ENCODE data around the gene ERG. TPM values are rescaled to one million over a fixed set of nuclear protein-coding genes. Genes with fewer than 3 reads are reported as not detected.

ERG gene
- polyA plus RNA-seq, 1 of the 3 experiments (the other 2 are of a cell fraction): not detected

DNA sequence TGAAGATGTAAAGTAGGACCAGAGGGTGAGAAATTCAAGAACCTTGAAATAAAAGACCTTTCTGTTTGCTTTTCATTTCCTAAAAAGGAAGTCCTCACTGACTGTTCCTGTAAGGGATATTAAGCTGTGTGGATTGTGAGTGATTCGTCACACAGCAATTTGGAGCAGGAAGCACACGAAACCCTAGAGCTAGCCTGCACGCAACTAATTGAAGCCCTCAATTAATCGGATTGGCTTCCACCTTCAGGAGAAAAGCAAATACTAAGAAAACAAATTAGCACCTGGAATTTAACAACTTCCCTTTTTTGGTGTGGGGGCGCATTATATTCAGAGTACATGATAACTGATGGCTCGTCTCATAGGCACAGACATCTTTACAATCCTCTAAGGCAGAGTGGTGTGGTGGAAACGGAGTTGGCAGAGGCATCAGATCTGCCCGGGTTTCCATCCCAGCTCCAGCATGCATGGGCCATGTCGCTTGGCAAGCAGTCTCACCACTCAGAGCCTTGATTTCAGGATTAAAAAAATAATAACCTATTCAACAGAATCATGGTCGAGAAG, 146.2 kb downstream of the ERG start (continued):
- peak in 1 of 2 experiments; percentile 51; a peak in 1 of 4 replicates for TF ChIP-seq EP300 (IDR thresholded peaks at IDR 0.05; ENCODE audit: borderline replicate concordance in 1 of 2, low read depth in 1 of 2, low read length in 1 of 2)
- no peak for TF ChIP-seq NRF1 (IDR thresholded peaks at IDR 0.05; ENCODE audit: low read depth, low read length)
- TF ChIP-seq NFIC (IDR thresholded peaks at IDR 0.05; ENCODE audit: borderline replicate concordance): peak; percentile 15; the same call in 1 of the 2 replicates
- TF ChIP-seq, protein P1, sequence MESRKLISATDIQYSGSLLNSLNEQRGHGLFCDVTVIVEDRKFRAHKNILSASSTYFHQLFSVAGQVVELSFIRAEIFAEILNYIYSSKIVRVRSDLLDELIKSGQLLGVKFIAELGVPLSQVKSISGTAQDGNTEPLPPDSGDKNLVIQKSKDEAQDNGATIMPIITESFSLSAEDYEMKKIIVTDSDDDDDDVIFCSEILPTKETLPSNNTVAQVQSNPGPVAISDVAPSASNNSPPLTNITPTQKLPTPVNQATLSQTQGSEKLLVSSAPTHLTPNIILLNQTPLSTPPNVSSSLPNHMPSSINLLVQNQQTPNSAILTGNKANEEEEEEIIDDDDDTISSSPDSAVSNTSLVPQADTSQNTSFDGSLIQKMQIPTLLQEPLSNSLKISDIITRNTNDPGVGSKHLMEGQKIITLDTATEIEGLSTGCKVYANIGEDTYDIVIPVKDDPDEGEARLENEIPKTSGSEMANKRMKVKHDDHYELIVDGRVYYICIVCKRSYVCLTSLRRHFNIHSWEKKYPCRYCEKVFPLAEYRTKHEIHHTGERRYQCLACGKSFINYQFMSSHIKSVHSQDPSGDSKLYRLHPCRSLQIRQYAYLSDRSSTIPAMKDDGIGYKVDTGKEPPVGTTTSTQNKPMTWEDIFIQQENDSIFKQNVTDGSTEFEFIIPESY (IDR thresholded peaks at IDR 0.05; ENCODE audit: borderline replicate concordance, low read depth): no peak
- TF ChIP-seq TCF12 (IDR thresholded peaks at IDR 0.05): peak; percentile 24; the same call in 1 of the 2 replicates

DNA sequence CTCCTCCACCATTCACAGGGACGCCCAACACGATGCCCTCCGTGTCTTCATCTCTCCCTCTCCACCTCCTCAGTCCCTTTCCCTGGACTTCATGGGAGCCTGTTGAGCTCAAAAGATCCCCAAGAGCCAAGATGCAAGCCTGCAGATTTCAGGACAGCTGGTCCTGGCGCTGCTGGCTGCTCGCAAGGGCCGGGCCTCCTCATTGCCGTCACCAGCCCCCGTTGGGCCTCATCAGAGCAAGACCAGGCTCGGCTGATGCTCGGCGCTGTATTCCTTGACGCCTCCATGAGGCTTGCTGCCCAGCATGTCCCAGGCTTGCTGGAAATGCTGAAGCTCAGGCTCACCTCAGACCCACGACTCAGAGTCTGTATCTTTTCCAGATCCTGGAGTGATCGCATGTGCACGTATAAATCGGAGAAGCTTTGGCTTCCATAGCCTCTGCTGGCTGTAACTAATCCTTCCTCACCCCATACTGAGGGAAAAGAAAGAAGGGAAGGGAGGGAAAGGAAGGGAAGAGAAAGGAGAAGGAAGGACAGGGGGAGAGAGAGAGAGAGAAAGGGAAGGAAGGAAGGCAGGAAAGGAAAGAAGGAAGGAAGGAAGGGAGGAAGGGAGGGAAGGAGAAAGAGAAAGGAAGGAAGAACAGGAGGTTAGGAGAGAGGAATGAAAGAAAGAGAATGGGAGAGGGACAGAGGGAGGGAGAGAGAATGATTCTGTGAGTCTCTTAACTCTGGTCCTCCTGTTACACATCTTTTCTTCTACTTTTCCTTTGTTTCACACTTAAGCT, 146.9 kb downstream of the ERG start:
- 78% methylated on average over 16 of the region's 16 CpGs for WGBS (ENCODE audit: low lambda C conversion rate)
- DNase-seq: no peak
- no peaks in the 10 kb centered on the region for H3K36me3 ChIP-seq (replicated peaks in 1 of 2; ENCODE audit: control insufficient read depth in 1 of 2, insufficient read depth in 2 of 2, low read length in 1 of 2)
- no peaks in the 10 kb centered on the region for H3F3A ChIP-seq (replicated peaks; ENCODE audit: insufficient read depth)
- no peaks in the 10 kb centered on the region for H3K9me2 ChIP-seq
- H3K9me3 ChIP-seq: no peaks in the 10 kb centered on the region
- peak overlapping the region in 1 of 2 experiments; percentile 46; a peak in 2 of 4 replicates for H3K27ac ChIP-seq (ENCODE audit: low read depth in 2 of 2, low read length in 1 of 2)
- H2AFZ ChIP-seq (ENCODE audit: low read depth): peak overlapping the region; percentile 32; the same call in 1 of the 2 replicates
- no peak for TF ChIP-seq RXRA (IDR thresholded peaks at IDR 0.05; ENCODE audit: borderline replicate concordance, low read depth)
- TF ChIP-seq, protein P2, sequence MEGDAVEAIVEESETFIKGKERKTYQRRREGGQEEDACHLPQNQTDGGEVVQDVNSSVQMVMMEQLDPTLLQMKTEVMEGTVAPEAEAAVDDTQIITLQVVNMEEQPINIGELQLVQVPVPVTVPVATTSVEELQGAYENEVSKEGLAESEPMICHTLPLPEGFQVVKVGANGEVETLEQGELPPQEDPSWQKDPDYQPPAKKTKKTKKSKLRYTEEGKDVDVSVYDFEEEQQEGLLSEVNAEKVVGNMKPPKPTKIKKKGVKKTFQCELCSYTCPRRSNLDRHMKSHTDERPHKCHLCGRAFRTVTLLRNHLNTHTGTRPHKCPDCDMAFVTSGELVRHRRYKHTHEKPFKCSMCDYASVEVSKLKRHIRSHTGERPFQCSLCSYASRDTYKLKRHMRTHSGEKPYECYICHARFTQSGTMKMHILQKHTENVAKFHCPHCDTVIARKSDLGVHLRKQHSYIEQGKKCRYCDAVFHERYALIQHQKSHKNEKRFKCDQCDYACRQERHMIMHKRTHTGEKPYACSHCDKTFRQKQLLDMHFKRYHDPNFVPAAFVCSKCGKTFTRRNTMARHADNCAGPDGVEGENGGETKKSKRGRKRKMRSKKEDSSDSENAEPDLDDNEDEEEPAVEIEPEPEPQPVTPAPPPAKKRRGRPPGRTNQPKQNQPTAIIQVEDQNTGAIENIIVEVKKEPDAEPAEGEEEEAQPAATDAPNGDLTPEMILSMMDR (IDR thresholded peaks at IDR 0.05): no peak
- no peak for TF ChIP-seq TCF12 (IDR thresholded peaks at IDR 0.05)
- TF ChIP-seq, protein P3, sequence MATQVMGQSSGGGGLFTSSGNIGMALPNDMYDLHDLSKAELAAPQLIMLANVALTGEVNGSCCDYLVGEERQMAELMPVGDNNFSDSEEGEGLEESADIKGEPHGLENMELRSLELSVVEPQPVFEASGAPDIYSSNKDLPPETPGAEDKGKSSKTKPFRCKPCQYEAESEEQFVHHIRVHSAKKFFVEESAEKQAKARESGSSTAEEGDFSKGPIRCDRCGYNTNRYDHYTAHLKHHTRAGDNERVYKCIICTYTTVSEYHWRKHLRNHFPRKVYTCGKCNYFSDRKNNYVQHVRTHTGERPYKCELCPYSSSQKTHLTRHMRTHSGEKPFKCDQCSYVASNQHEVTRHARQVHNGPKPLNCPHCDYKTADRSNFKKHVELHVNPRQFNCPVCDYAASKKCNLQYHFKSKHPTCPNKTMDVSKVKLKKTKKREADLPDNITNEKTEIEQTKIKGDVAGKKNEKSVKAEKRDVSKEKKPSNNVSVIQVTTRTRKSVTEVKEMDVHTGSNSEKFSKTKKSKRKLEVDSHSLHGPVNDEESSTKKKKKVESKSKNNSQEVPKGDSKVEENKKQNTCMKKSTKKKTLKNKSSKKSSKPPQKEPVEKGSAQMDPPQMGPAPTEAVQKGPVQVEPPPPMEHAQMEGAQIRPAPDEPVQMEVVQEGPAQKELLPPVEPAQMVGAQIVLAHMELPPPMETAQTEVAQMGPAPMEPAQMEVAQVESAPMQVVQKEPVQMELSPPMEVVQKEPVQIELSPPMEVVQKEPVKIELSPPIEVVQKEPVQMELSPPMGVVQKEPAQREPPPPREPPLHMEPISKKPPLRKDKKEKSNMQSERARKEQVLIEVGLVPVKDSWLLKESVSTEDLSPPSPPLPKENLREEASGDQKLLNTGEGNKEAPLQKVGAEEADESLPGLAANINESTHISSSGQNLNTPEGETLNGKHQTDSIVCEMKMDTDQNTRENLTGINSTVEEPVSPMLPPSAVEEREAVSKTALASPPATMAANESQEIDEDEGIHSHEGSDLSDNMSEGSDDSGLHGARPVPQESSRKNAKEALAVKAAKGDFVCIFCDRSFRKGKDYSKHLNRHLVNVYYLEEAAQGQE (IDR thresholded peaks at IDR 0.05; ENCODE audit: low read depth, low read length): no peak
- TF ChIP-seq, protein P4, sequence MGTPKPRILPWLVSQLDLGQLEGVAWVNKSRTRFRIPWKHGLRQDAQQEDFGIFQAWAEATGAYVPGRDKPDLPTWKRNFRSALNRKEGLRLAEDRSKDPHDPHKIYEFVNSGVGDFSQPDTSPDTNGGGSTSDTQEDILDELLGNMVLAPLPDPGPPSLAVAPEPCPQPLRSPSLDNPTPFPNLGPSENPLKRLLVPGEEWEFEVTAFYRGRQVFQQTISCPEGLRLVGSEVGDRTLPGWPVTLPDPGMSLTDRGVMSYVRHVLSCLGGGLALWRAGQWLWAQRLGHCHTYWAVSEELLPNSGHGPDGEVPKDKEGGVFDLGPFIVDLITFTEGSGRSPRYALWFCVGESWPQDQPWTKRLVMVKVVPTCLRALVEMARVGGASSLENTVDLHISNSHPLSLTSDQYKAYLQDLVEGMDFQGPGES (IDR thresholded peaks at IDR 0.05; ENCODE audit: low read depth, low read length): no peak
- TF ChIP-seq, protein P5, sequence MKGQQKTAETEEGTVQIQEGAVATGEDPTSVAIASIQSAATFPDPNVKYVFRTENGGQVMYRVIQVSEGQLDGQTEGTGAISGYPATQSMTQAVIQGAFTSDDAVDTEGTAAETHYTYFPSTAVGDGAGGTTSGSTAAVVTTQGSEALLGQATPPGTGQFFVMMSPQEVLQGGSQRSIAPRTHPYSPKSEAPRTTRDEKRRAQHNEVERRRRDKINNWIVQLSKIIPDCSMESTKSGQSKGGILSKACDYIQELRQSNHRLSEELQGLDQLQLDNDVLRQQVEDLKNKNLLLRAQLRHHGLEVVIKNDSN (IDR thresholded peaks at IDR 0.05; ENCODE audit: borderline replicate concordance, low read depth): no peak
- TF ChIP-seq MEF2A (IDR thresholded peaks at IDR 0.05; ENCODE audit: borderline replicate concordance, low read depth): no peak
- TF ChIP-seq ELF1 (IDR thresholded peaks at IDR 0.05): no peak
- no peak for TF ChIP-seq SMC3 (IDR thresholded peaks at IDR 0.05; ENCODE audit: low read depth, low read length)
- no peak for TF ChIP-seq GABPA (IDR thresholded peaks at IDR 0.05; ENCODE audit: low read depth)
- TF ChIP-seq TAF1 (IDR thresholded peaks at IDR 0.05; ENCODE audit: borderline replicate concordance, low read depth, low read length): no peak
- TF ChIP-seq JUND (IDR thresholded peaks at IDR 0.05): no peak
- TF ChIP-seq, protein P6, sequence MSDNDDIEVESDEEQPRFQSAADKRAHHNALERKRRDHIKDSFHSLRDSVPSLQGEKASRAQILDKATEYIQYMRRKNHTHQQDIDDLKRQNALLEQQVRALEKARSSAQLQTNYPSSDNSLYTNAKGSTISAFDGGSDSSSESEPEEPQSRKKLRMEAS (IDR thresholded peaks at IDR 0.05; ENCODE audit: low read depth): no peak
- no peak for TF ChIP-seq CHD2 (IDR thresholded peaks at IDR 0.05; ENCODE audit: low read length, partially characterized antibody)
- TF ChIP-seq RFX5 (IDR thresholded peaks at IDR 0.05; ENCODE audit: low read length): no peak
- H3K4me3 ChIP-seq (ENCODE audit: low read depth in 2 of 2, low read length in 1 of 2): no peak overlapping the region
- no peaks in the 10 kb centered on the region; a peak in 1 of 4 replicates for H3K4me1 ChIP-seq (ENCODE audit: control insufficient read depth in 1 of 2, insufficient read depth in 2 of 2, low read depth in 1 of 2, low read length in 1 of 2)
- no peaks in the 10 kb centered on the region for H3K27me3 ChIP-seq (ENCODE audit: insufficient read depth)
- H4K20me1 ChIP-seq (ENCODE audit: insufficient read depth): no peaks in the 10 kb centered on the region
- no peak overlapping the region; the same call in 1 of the 2 replicates for H3K9ac ChIP-seq
- peak overlapping the region; percentile 8 for H3K4me2 ChIP-seq
- no peaks in the 10 kb centered on the region for H3K79me2 ChIP-seq (ENCODE audit: insufficient read depth)
- CTCF ChIA-PET: interaction anchor here (0.9 to 3.3 kb wide), 7 partner anchors 8 to 676 kb away, joined by 3 to 37 read pairs (median 4); no protein-coding TSS in a partner anchor
- POLR2A ChIA-PET: no interaction called here
